ENCODE measurements around the gene PTPRM.

Gene PTPRM

GRCh38 chr18:7764405-7764804 is 197.3 kb downstream of the PTPRM start:
- DNase-seq, result no peak

- no peak for DNase-seq
These were observed 199.2 kb downstream of the PTPRM start for GRCh38 chr18:7766346-7766745.

GRCh38 chr18:7766817-7767216 is 199.7 kb downstream of the PTPRM start:
- DNase-seq, result no peak

GRCh38 chr18:7770908-7771307 is 203.8 kb downstream of the PTPRM start:
- DNase-seq, result no peak

- no peak for DNase-seq
These were observed 205.4 kb downstream of the PTPRM start for GRCh38 chr18:7772510-7772888.

GRCh38 chr18:7772951-7773350 is 205.8 kb downstream of the PTPRM start:
- DNase-seq, result no peak

GRCh38 chr18:7775128-7775527 is 208.0 kb downstream of the PTPRM start:
- DNase-seq, result no peak

- no peak for DNase-seq
These were observed 208.7 kb downstream of the PTPRM start for GRCh38 chr18:7775843-7776242.

- no peak for DNase-seq
These were observed 211.1 kb downstream of the PTPRM start for GRCh38 chr18:7778181-7778580.

- no peak for DNase-seq
These were observed 212.1 kb downstream of the PTPRM start for GRCh38 chr18:7779211-7779610.

- DNase-seq, result peak; percentile 35
These were observed 217.1 kb downstream of the PTPRM start for GRCh38 chr18:7784171-7784570.

GRCh38 chr18:7786569-7786968 is 219.5 kb downstream of the PTPRM start:
- no peak for DNase-seq

- DNase-seq, result no peak
These were observed 220.2 kb downstream of the PTPRM start for GRCh38 chr18:7787339-7787738.

GRCh38 chr18:7789856-7790552 is 222.9 kb downstream of the PTPRM start:
- peak; percentile 20 for DNase-seq

GRCh38 chr18:7793100-7793499 is 226.0 kb downstream of the PTPRM start:
- DNase-seq, result no peak

GRCh38 chr18:7803956-7804469 is 236.9 kb downstream of the PTPRM start:
- no peak for DNase-seq

- DNase-seq, result no peak
These were observed 238.0 kb downstream of the PTPRM start for GRCh38 chr18:7805096-7805495.

- DNase-seq, result no peak
These were observed 238.8 kb downstream of the PTPRM start for GRCh38 chr18:7805880-7806279.

GRCh38 chr18:7807936-7808453 is 240.9 kb downstream of the PTPRM start:
- DNase-seq, result no peak

- no peak for DNase-seq
These were observed 241.9 kb downstream of the PTPRM start for GRCh38 chr18:7808992-7809391.

- DNase-seq, result no peak
These were observed 242.3 kb downstream of the PTPRM start for GRCh38 chr18:7809455-7809854.

GRCh38 chr18:7809978-7810377 is 242.9 kb downstream of the PTPRM start:
- no peak for DNase-seq

- no peak for DNase-seq
These were observed 245.4 kb downstream of the PTPRM start for GRCh38 chr18:7812431-7813063.

GRCh38 chr18:7813131-7813530 is 246.0 kb downstream of the PTPRM start:
- DNase-seq, result no peak
